Measurements from ENCODE around the gene ZBED5.

DNA sequence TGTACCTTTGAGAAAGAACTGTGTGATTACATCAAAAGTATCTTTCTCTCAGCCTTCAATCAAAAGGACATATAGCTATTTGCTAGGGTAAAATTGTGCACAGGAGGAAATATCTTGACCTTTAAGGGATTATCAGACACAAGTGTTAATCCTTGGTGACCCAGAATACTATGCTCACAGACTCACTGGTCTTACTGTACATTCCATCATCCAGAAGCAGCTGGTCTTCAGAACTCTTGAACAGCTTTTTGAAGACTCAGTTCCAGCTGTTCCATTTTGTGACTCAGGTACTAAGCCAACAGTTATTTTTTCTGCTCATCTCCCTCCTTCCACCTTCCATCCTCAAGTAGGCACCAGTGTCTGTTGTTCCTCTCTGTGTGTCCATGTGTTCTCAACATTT is 19.8 kb downstream of the ZBED5 start:
- TF ChIP-seq CTCF (conservative IDR thresholded peaks at IDR 0.05; ENCODE audit: low read depth, low read length) (no peak), EZH2phosphoT487 (IDR thresholded peaks at IDR 0.05; ENCODE audit: borderline replicate concordance, low read length) (no peak)
